ENCODE measurements around the gene CYP2R1. TPM values are rescaled to one million over a fixed set of nuclear protein-coding genes. Genes with fewer than 3 reads are reported as not detected.
A peak's percentile ranks its signal among the peaks of the same experiment; 100 is the strongest.

Gene CYP2R1
- total RNA-seq, 1 donor = 10.2 TPM

DNA sequence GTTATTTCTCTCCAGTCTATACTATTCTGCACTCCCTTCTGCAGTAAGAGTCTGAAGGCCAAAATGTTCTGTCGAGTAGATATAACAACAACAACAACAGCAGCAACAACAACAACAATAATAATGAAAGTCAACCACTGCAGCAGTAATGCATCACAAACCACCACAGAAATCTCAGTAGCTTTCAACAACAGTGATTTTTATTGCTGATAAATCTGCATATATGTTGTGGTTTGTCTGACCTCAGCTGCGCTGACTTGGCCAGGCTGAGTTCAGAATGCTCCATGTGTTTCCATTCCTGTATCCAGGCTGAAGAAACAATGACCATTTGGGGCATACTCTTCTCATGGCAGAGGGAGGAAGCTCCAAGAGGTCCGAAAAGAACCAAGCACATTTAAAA, 32.3 kb upstream of the CYP2R1 start:
- no peak overlapping the region for H3K4me3 ChIP-seq (ENCODE audit: low read depth, low read length)
- no peak for DNase-seq (ENCODE audit: low read depth)
- TF ChIP-seq, protein P1, sequence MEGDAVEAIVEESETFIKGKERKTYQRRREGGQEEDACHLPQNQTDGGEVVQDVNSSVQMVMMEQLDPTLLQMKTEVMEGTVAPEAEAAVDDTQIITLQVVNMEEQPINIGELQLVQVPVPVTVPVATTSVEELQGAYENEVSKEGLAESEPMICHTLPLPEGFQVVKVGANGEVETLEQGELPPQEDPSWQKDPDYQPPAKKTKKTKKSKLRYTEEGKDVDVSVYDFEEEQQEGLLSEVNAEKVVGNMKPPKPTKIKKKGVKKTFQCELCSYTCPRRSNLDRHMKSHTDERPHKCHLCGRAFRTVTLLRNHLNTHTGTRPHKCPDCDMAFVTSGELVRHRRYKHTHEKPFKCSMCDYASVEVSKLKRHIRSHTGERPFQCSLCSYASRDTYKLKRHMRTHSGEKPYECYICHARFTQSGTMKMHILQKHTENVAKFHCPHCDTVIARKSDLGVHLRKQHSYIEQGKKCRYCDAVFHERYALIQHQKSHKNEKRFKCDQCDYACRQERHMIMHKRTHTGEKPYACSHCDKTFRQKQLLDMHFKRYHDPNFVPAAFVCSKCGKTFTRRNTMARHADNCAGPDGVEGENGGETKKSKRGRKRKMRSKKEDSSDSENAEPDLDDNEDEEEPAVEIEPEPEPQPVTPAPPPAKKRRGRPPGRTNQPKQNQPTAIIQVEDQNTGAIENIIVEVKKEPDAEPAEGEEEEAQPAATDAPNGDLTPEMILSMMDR (IDR thresholded peaks at IDR 0.05; ENCODE audit: insufficient read depth, low read length) = no peak

DNA sequence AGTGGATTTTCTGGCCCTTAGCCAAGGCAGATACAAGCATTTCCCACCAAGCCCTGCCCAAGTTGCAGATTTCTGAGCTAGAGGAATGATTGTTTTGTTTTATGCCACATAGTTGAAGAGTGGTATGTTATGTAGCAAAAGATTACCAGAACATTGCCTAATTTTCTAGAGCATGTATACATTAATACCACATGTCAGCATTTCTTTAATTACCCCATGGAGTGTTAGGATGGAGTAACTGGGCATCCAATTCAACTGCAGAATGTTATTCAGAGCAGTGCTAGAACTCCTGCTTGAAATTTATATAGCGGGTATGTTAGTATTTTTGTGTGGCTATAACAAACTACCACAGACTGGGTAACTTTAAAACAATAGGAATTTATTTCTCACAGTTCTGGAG, 24.4 kb upstream of the CYP2R1 start:
- TF ChIP-seq, protein P1 (IDR thresholded peaks at IDR 0.05; ENCODE audit: insufficient read depth, low read length) = no peak
- H3K4me3 ChIP-seq (ENCODE audit: low read depth, low read length) = no peak overlapping the region
- no peak for DNase-seq (ENCODE audit: low read depth)

DNA sequence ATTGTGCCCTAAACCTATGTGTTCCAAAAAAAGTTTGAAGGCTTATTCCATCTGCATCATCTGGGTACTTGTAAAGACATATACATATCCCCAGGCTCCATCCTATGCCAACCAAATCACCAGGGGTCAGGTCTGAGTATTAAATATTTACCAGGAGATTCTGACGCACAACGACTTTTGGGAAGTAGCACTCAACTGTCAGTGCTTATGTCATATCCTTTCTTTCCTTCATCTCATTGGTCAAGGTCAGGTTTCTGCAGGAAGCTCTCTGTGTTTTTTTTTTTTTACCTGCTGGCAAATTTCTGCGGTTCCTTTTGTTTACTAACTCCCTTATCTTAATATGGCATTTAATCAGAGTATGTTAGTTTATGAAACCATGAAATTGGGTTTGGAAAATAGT, 22.5 kb upstream of the CYP2R1 start:
- DNase-seq (ENCODE audit: low read depth) = no peak
- TF ChIP-seq, protein P1 (IDR thresholded peaks at IDR 0.05; ENCODE audit: insufficient read depth, low read length) = no peak
- no peak overlapping the region for H3K4me3 ChIP-seq (ENCODE audit: low read depth, low read length)

DNA sequence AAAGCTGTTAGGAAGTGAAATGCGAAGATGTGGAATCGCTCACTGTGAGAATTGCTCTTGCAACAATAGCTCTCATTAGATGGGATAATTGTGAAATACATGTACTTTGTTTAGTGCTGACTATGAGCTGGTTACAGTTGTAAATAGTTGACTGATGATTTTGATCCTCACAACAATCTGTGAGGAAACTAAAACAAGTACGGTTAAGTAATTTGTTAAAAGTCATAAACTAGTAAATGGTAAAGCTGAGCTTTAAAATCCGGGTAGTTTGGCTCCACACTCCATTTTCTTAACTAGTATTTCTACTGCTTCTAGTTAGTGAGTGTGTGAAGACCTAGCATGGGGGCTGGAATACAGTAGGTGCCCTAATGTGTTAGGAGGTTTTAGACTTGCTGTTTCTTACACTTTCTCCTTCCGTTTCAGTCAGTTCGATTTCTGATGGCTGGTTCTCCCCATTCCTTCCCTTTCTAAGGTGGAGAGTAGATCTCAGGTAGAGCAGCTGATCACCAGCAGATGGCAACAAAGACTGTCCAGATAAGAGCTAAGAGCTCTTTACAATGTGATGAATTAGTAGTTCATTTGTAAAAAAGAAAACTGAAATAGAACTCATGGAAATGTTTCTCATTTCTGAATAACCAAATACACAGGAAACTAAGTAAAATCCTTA, 16.3 kb upstream of the CYP2R1 start:
- no peak overlapping the region for H3K4me3 ChIP-seq (ENCODE audit: low read depth, low read length)
- DNase-seq (ENCODE audit: low read depth) = peak; percentile 68
- TF ChIP-seq, protein P1 (IDR thresholded peaks at IDR 0.05; ENCODE audit: insufficient read depth, low read length) = peak; percentile 68

DNA sequence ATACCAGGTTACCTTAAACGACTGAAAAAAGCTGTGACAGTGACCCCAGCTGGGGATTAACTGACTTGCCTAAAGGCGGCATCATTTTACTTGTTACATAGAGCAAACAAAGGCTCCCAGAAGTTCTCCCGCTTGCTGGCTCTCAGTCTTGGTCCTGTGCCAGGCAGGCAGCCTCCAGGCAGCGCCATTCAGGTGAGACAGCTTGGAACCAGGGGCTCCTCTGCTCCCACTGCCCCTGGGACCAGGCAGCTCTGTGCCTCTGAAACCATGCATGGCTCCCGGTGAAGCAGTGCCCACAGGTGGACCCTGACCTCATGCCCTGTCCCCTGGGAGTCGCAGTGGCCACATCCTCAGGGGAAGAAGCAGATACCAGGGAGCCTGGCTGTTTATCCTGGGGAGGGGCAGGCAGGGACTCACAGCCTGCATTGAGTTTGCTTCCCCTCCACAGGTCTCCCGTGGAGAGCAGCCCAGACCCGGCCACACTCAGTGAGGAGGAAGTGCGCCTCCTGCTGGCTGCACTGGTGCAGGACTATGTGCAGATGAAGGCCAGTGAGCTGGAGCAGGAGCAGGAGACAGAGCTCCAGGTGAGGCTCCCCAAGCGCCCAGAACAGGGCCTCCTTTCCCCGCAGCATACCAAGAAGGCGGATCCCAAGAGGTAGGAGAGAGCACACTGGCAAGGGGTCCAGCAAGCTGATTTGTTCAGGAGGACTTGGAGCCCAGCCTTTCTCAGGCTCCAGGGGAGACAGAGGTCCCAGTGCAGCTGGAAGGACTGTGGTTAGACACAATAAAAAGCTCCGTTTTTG, 15.6 kb upstream of the CYP2R1 start:
- H3K4me3 ChIP-seq (ENCODE audit: low read depth, low read length) = no peak overlapping the region
- TF ChIP-seq, protein P1 (IDR thresholded peaks at IDR 0.05; ENCODE audit: insufficient read depth, low read length) = peak; percentile 77
- DNase-seq (ENCODE audit: low read depth) = peak; percentile 43

DNA sequence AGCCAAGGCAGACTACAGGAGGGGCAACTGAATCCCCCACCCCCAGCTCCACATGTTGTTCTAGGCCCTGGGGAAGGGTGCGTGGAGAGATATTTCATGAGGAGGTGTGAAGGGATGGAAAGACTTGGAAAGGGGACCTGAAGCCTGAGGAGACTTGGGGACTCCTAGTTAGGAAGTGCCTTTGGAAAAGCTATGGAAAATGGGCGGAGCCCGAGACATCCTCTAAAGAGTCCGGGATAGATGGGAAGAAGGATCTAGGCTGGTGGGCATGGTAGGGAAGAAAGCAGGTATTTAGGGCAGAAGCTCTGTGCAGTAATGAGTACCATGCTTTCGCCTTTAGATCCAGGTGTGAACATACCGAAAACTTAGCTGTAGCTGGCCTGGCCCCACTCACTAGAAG, 15.0 kb upstream of the CYP2R1 start:
- DNase-seq (ENCODE audit: low read depth) = no peak

More for the DNA sequence above, 15.0 kb upstream of the CYP2R1 start:
- H3K4me3 ChIP-seq (ENCODE audit: low read depth, low read length) = no peak overlapping the region
- TF ChIP-seq, protein P1 (IDR thresholded peaks at IDR 0.05; ENCODE audit: insufficient read depth, low read length) = no peak

Data from fibroblast of the aortic adventitia (primary cell).